PC-9 (cell line): Measurements from ENCODE around the gene IL5RA. TPM values are rescaled to one million over a fixed set of nuclear protein-coding genes. Genes with fewer than 3 reads are reported as not detected.

ENCODE experiments used
- BruUV-seq: library from RNA; stranded (reverse); fragments of 400-500 nt; replicated peaks from 2 replicates; lab custom pipeline; 2021; lab: Mats Ljungman, UMichigan
- CTCF ChIA-PET: fragments of 300-600 bp; sonication (Branson Sonifier 250); formaldehyde crosslinking; loops from one replicate; lab custom pipeline; 2022; ENCODE audit warnings: antibody characterized with exemption; lab: Charles Lee
- POLR2A ChIA-PET: fragments of 300-600 bp; sonication (Branson Sonifier 250); formaldehyde crosslinking; loops from one replicate; lab custom pipeline; 2022; ENCODE audit warnings: antibody characterized with exemption; ENCODE audit not compliant: unreplicated experiment; lab: Charles Lee
- DNase-seq, 2 experiments: peaks; one replicate each; pipeline versions ENCODE4 v3.0.0 to v3.0.0-alpha.2; 2015 to 2022; ENCODE audit warnings: mixed read lengths in 1 of 2
- H2AFZ ChIP-seq: fragments of 200-600 bp; sonication (generic); 2 replicates; pipeline ENCODE4 v1.8.1; 2017; ENCODE audit warnings: antibody characterized with exemption
- H3F3A ChIP-seq: fragments of 200-600 bp; sonication (generic); 2 replicates; pipeline ENCODE4 v1.8.1; 2017; ENCODE audit warnings: antibody characterized with exemption, mild to moderate bottlenecking, low read depth; ENCODE audit not compliant: insufficient read depth
- H3K27ac ChIP-seq: fragments of 200-600 bp; sonication (generic); 2 replicates; pipeline ENCODE4 v1.6.1; 2016; ENCODE audit warnings: mixed run types
- H3K27me3 ChIP-seq: fragments of 200-600 bp; sonication (generic); 2 replicates; pipeline ENCODE4 v1.6.1; 2016; ENCODE audit warnings: low read depth, mixed run types; ENCODE audit not compliant: insufficient read depth
- H3K36me3 ChIP-seq: fragments of 200-600 bp; sonication (generic); 2 replicates; pipeline ENCODE4 v1.6.1; 2016; ENCODE audit warnings: low read depth, mixed run types
- H3K4me1 ChIP-seq: fragments of 200-600 bp; sonication (generic); replicated peaks from 2 replicates; pipeline ENCODE4 v1.6.1; 2016; ENCODE audit warnings: mixed run types; ENCODE audit not compliant: insufficient read depth
- H3K4me2 ChIP-seq: fragments of 200-600 bp; sonication (generic); 2 replicates; pipeline ENCODE4 v1.6.1; 2017; ENCODE audit warnings: mixed run types
- H3K4me3 ChIP-seq: fragments of 200-600 bp; sonication (generic); 2 replicates; pipeline ENCODE4 v1.6.1; 2016; ENCODE audit warnings: mixed run types
- H3K79me2 ChIP-seq: fragments of 200-600 bp; sonication (generic); 2 replicates; pipeline ENCODE4 v1.6.1; 2017; ENCODE audit warnings: low read depth, mixed run types
- H3K9me2 ChIP-seq: fragments of 200-600 bp; sonication (generic); 2 replicates; pipeline ENCODE4 v1.8.1; 2017; ENCODE audit warnings: mild to moderate bottlenecking; ENCODE audit not compliant: insufficient read depth
- H3K9me3 ChIP-seq: fragments of 200-600 bp; sonication (generic); 2 replicates; pipeline ENCODE4 v1.8.1; 2016; ENCODE audit warnings: low read depth; ENCODE audit not compliant: insufficient read depth
- H4K20me1 ChIP-seq: fragments of 200-600 bp; sonication (generic); 2 replicates; pipeline ENCODE4 v1.8.1; 2017; ENCODE audit not compliant: insufficient read depth
- EZH2 ChIP-seq: fragments of 200-600 bp; sonication (generic); IDR thresholded peaks from 2 replicates; pipeline ENCODE4 v1.8.0; 2017; ENCODE audit warnings: antibody characterized with exemption, low read depth
- intact Hi-C: fragments of 100-400 bp; cut with micrococcal nuclease; formaldehyde crosslinking; loops from one replicate; pipeline ENCODE4 v1.10.0; 2022; ENCODE audit not compliant: unreplicated experiment
- total RNA-seq: library from RNA; stranded (reverse); gene quantifications from 2 replicates; pipeline ENCODE4 v1.2.3, GENCODE V29; 2021
- TF ChIP-seq, protein P1 (sequence below): fragments of 200-600 bp; sonication (generic); conservative IDR thresholded peaks from 2 replicates; pipeline ENCODE4 v1.6.1; 2017; ENCODE audit warnings: mixed run types, antibody characterized with exemption, mild to moderate bottlenecking, moderate library complexity

The IL5RA gene
- total RNA-seq, 1 experiment from 2014 or later = not detected

- intact Hi-C loops = no loop called here
- H4K20me1 ChIP-seq = no peaks in the 10 kb centered on the region
- H3K27me3 ChIP-seq = no peaks in the 10 kb centered on the region; the same call in 1 of the 2 replicates
- BruUV-seq = no TSS peak
- TF ChIP-seq, protein P1, sequence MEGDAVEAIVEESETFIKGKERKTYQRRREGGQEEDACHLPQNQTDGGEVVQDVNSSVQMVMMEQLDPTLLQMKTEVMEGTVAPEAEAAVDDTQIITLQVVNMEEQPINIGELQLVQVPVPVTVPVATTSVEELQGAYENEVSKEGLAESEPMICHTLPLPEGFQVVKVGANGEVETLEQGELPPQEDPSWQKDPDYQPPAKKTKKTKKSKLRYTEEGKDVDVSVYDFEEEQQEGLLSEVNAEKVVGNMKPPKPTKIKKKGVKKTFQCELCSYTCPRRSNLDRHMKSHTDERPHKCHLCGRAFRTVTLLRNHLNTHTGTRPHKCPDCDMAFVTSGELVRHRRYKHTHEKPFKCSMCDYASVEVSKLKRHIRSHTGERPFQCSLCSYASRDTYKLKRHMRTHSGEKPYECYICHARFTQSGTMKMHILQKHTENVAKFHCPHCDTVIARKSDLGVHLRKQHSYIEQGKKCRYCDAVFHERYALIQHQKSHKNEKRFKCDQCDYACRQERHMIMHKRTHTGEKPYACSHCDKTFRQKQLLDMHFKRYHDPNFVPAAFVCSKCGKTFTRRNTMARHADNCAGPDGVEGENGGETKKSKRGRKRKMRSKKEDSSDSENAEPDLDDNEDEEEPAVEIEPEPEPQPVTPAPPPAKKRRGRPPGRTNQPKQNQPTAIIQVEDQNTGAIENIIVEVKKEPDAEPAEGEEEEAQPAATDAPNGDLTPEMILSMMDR = no peak
- no peak for TF ChIP-seq EZH2
- no peak for DNase-seq
- H3K9me2 ChIP-seq = no peaks in the 10 kb centered on the region
- H3K4me3 ChIP-seq = no peak overlapping the region
- no peaks in the 10 kb centered on the region for H3K79me2 ChIP-seq
- H3K36me3 ChIP-seq = no peaks in the 10 kb centered on the region
- no peaks in the 10 kb centered on the region for H3K4me1 ChIP-seq
- no peaks in the 10 kb centered on the region for H3F3A ChIP-seq
- H2AFZ ChIP-seq = no peak overlapping the region
- no peak overlapping the region for H3K27ac ChIP-seq
- no peaks in the 10 kb centered on the region for H3K9me3 ChIP-seq
- POLR2A ChIA-PET = interaction anchor here (0.7 kb wide), 1 partner anchor 47 kb away, joined by 11 read pairs; no protein-coding TSS in a partner anchor
- H3K4me2 ChIP-seq = no peak overlapping the region
- CTCF ChIA-PET = no interaction called here
Measured at GRCh38 chr3:3086239-3086638, 23.9 kb downstream of the IL5RA start.

DNA sequence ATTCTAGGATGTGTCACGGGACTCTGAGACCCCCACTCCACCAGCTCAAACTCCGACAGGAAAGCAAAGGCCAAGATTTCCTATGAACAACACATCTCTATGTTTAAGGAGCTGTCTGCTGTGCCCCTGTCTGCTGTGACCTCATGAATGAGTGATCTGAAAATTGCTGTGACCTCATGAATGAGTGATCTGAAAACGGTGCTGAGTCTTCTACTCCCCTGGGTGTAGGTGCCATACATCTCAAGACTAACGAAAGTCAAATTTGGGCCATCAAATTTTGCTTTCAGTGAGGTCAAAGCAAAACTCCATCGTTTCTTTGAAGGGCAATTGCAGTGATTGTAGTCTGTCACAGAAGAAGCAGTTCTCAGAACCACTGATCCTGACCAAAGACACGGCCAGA, 24.4 kb downstream of the IL5RA start:
- intact Hi-C loops = no loop called here
- Histone ChIP-seq H3K36me3 (no peaks in the 10 kb centered on the region), H3F3A (no peaks in the 10 kb centered on the region), H3K9me2 (no peaks in the 10 kb centered on the region), H3K27ac (no peak overlapping the region), H3K9me3 (no peaks in the 10 kb centered on the region), H3K4me2 (no peak overlapping the region), H3K4me1 (no peaks in the 10 kb centered on the region), H3K79me2 (no peaks in the 10 kb centered on the region), H3K4me3 (no peak overlapping the region), H2AFZ (no peak overlapping the region), H3K27me3 (peaks cover 3% of the 10 kb centered on the region; the same call in 1 of the 2 replicates), H4K20me1 (no peaks in the 10 kb centered on the region)
- CTCF ChIA-PET = no interaction called here
- no TSS peak for BruUV-seq
- TF ChIP-seq, protein P1 = no peak
- TF ChIP-seq EZH2 = no peak
- no peak for DNase-seq
- POLR2A ChIA-PET = no interaction called here

GRCh38 chr3:3084890-3085289, 25.3 kb downstream of the IL5RA start:
- Histone ChIP-seq H3K79me2 (no peaks in the 10 kb centered on the region), H3K27ac (no peak overlapping the region), H3K4me3 (no peak overlapping the region), H3K9me2 (no peaks in the 10 kb centered on the region), H3K27me3 (peaks cover 10% of the 10 kb centered on the region; the same call in 1 of the 2 replicates), H2AFZ (no peak overlapping the region), H3K4me1 (no peaks in the 10 kb centered on the region), H3K9me3 (no peaks in the 10 kb centered on the region), H3K4me2 (no peak overlapping the region), H3F3A (no peaks in the 10 kb centered on the region), H4K20me1 (no peaks in the 10 kb centered on the region), H3K36me3 (no peaks in the 10 kb centered on the region)
- POLR2A ChIA-PET = no interaction called here
- intact Hi-C loops = no loop called here
- no peak for DNase-seq
- CTCF ChIA-PET = no interaction called here
- TF ChIP-seq EZH2 = no peak
- TF ChIP-seq, protein P1 = no peak
- no TSS peak for BruUV-seq
